Measurements from ENCODE around the gene MARS1. TPM values are rescaled to one million over a fixed set of nuclear protein-coding genes. Genes with fewer than 3 reads are reported as not detected.

Gene MARS1
- polyA plus RNA-seq, 3 donors = 121 to 137 (median 133) TPM

GRCh38 chr12:57455374-57456144 is 32.3 kb upstream of the MARS1 start:
- no peak for DNase-seq

DNA sequence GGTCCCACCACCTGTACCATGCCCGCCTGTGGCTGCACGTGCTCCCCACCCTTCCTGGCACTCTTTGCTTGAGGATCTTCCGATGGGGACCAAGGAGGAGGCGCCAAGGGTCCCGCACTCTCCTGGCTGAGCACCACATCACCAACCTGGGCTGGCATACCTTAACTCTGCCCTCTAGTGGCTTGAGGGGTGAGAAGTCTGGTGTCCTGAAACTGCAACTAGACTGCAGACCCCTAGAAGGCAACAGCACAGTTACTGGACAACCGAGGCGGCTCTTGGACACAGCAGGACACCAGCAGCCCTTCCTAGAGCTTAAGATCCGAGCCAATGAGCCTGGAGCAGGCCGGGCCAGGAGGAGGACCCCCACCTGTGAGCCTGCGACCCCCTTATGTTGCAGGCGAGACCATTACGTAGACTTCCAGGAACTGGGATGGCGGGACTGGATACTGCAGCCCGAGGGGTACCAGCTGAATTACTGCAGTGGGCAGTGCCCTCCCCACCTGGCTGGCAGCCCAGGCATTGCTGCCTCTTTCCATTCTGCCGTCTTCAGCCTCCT is 31.6 kb upstream of the MARS1 start:
- no peak for DNase-seq

DNA sequence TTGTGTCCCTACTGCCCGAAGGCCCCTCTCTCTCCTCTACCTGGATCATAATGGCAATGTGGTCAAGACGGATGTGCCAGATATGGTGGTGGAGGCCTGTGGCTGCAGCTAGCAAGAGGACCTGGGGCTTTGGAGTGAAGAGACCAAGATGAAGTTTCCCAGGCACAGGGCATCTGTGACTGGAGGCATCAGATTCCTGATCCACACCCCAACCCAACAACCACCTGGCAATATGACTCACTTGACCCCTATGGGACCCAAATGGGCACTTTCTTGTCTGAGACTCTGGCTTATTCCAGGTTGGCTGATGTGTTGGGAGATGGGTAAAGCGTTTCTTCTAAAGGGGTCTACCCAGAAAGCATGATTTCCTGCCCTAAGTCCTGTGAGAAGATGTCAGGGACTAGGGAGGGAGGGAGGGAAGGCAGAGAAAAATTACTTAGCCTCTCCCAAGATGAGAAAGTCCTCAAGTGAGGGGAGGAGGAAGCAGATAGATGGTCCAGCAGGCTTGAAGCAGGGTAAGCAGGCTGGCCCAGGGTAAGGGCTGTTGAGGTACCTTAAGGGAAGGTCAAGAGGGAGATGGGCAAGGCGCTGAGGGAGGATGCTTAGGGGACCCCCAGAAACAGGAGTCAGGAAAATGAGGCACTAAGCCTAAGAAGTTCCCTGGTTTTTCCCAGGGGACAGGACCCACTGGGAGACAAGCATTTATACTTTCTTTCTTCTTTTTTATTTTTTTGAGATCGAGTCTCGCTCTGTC is 31.0 kb upstream of the MARS1 start:
- DNase-seq = no peak

- DNase-seq = no peak
Measured at GRCh38 chr12:57458665-57459054, 29.2 kb upstream of the MARS1 start.

DNA sequence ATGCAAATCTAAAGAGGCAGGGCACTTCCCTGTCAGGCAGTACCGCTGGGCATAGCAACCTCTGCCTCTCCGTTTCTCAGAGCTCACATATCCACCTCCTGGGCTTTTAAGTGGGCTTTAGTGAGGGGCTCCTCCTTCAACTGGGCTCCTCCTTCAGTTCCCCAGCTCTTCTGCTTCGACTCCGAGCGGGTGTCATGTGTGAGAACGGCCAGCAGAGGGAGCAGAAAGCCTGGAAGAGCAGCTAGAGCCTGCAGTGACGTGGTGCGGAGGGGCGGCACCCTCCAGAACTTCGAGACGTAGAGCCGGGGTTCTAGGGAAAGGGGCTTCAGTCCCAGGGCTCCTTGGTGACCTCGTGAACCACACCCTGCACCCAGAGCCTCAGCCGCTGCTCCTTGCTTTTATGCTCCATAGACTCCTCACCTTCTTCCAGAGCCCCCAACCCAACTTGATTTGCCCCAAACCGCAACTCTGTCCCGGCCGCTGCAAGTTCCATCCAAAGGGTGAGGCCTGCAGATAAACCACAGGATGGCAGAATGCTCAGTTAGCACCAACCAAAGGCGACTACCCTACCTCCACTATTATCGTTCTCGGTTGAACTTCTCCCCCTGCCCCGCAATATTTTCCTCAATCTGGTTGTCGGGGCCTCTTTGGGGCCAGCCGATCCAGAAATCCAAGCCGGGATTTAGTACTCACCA is 28.7 kb upstream of the MARS1 start:
- peak; percentile 97 for DNase-seq

- no peak for DNase-seq
Measured at GRCh38 chr12:57459750-57460467, 28.0 kb upstream of the MARS1 start, which contains the start of gene GLI1. TSS of gene GLI1 (plus strand) at chr12:57459785. CDS start at chr12:57463692, 3,907 bp downstream.

GRCh38 chr12:57460468-57460784 is 27.4 kb upstream of the MARS1 start:
- DNase-seq = no peak

- no peak for DNase-seq
Measured at GRCh38 chr12:57460841-57461275, 27.0 kb upstream of the MARS1 start.

DNA sequence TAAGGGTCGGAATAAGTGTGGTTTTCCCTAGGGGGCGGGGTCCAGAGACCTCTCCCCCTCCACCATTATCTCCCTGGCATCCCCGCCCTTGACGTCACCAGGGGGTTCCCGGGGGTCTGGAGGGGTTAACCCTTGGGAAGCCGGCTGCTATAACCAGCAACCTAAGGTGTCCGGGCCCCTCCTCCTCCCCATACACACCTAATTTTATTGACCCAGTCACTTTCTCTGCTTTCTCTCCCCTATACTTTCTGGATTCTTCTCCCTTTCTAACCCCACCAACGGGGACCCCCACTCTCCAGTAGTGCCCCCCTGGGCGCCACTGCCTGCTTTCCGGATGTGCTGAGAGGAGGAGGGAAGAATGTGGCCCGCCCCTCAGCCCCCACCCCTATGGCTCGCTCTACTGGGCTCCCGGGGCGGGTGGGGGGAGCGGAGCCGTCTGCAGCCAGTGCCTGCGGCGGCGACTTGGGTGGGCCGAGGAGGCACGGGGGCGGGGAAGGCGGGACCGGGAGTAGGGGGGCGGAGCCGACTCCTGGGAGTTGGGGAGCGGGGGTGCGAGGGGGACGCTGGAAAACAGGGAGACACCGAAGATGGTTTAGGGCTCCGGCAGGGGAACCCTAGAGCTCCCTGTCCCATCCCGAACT is 26.5 kb upstream of the MARS1 start:
- DNase-seq = peak; percentile 89

GRCh38 chr12:57461917-57462250 is 26.0 kb upstream of the MARS1 start:
- no peak for DNase-seq

DNA sequence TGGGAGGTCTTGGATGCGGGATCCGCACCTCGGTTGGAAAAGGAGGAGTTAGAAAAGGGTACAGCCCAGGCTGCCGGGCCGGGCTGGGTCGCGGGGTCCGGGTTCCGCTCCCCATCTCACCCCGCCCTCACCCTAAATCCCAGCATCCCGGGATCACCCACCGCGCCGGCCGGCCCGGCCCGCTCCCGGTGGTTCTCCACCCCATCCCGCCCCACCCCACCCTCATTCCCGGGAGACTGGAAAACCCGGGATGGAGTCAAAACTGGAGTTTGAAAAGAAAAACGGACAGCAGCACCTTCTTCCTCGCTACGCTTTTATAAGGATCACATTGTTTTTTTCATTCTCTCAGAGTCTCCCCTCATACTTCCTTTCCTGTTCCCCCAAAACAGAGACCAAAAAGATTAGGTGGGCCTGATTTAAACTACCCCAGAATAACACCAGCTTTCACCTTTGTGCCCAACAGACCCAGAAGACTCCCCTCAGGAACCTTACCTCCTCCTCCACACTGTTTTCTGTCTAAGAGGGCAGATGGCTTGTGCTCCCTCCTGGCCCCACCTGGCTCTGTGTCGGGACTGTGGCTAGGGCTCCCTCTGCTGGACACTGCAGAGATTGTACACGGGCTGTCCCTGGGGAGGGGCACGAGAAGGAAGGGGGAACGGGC is 25.5 kb upstream of the MARS1 start:
- peak; percentile 92 for DNase-seq

GRCh38 chr12:57462912-57463253 is 25.0 kb upstream of the MARS1 start:
- no peak for DNase-seq

DNA sequence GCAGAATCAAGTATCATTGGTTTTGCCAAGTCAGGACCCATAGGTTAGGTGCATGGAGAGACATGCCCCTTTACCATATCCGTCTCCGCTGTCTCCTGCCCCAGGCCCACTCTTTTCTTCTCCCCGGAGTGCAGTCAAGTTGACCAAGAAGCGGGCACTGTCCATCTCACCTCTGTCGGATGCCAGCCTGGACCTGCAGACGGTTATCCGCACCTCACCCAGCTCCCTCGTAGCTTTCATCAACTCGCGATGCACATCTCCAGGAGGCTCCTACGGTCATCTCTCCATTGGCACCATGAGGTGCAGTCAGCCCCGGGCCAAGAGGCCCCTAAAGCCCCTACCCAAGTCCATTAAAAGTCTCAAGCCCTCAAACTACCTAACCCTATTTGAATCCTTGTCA is 23.3 kb upstream of the MARS1 start:
- DNase-seq = no peak

GRCh38 chr12:57465030-57465746 is 22.7 kb upstream of the MARS1 start:
- DNase-seq = no peak

GRCh38 chr12:57465747-57466505 is 21.9 kb upstream of the MARS1 start:
- DNase-seq = no peak

- DNase-seq = no peak
Measured at GRCh38 chr12:57467212-57467874, 20.5 kb upstream of the MARS1 start.

GRCh38 chr12:57467915-57468314 is 20.0 kb upstream of the MARS1 start:
- DNase-seq = no peak

GRCh38 chr12:57469296-57470164 is 18.3 kb upstream of the MARS1 start:
- no peak for DNase-seq
